HCT116 (cell line): ENCODE measurements around the gene TIPARP. TPM values are rescaled to one million over a fixed set of nuclear protein-coding genes. Genes with fewer than 3 reads are reported as not detected.

ENCODE experiments used
- ATAC-seq: fragments of 200-7000 bp; cut with Tn5 transposase; 2 replicates; pipeline ENCODE4 v1.9.1; 2020; ENCODE audit warnings: mild to moderate bottlenecking, moderate library complexity
- BruUV-seq: library from RNA; stranded (reverse); fragments of 400-500 nt; replicated peaks from 2 replicates; lab custom pipeline; 2021; lab: Mats Ljungman, UMichigan
- CTCF ChIA-PET: fragments of 300-600 bp; sonication (Branson Sonifier 250); formaldehyde crosslinking; loops from one replicate; lab custom pipeline; 2021; ENCODE audit warnings: antibody characterized with exemption; lab: Charles Lee
- POLR2A ChIA-PET: fragments of 300-600, 350-600 bp; sonication (Branson Sonifier 250); formaldehyde crosslinking; loops from one replicate; lab custom pipeline; 2021; ENCODE audit warnings: antibody characterized with exemption; lab: Charles Lee
- RAD21 ChIA-PET, 2 experiments: fragments of 300-600 bp; sonication (Branson Sonifier 250); formaldehyde crosslinking; loops; one replicate each; lab custom pipeline; 2023; ENCODE audit warnings: low total read pairs in 2 of 2; ENCODE audit not compliant: uncharacterized antibody in 2 of 2, unreplicated experiment in 2 of 2, low non-redundant PET in 1 of 2; lab: Charles Lee
- DNase-seq: peaks from one replicate; pipeline ENCODE4 v3.0.0-alpha.2; 2010; ENCODE audit warnings: low read depth, low spot score
- H2AFZ ChIP-seq: fragments of 200-600 bp; shearing (Covaris generic), sonication (generic); 2 replicates; pipeline ENCODE4 v1.6.1; 2017; ENCODE audit warnings: low read depth, mixed run types, mixed read lengths, antibody characterized with exemption, low read length; ENCODE audit not compliant: poor library complexity, severe bottlenecking
- H3K27ac ChIP-seq: 2 replicates; pipeline ENCODE4 v1.5.1; 2012; ENCODE audit warnings: low read depth, low read length
- H3K27me3 ChIP-seq: fragments of 200-600 bp; sonication (generic); 2 replicates; pipeline ENCODE4 v1.6.1; 2016; ENCODE audit warnings: mixed run types, low read length, mixed read lengths; ENCODE audit not compliant: insufficient read depth
- H3K36me3 ChIP-seq, 2 experiments: fragments of 200-500 bp in 1 of 2; fragments of 200-600 bp in 1 of 2; sonication (Bioruptor generic) in 1 of 2; sonication (generic) in 1 of 2; 2 replicates each; pipeline versions ENCODE4 v1.5.1 to v1.6.1; 2014 to 2016; ENCODE audit warnings: low read length in 2 of 2, inconsistent platforms in 1 of 2, mixed read lengths in 1 of 2, mixed run types in 1 of 2; ENCODE audit not compliant: insufficient read depth in 2 of 2, control insufficient read depth in 1 of 2
- H3K4me1 ChIP-seq, 2 experiments: fragments of 200-600 bp in 1 of 2; sonication (generic) in 1 of 2; 2 replicates each; pipeline versions ENCODE4 v1.5.1 to v1.6.1; 2012 to 2017; ENCODE audit warnings: low read length in 2 of 2, inconsistent platforms in 1 of 2, mild to moderate bottlenecking in 1 of 2, mixed read lengths in 1 of 2, mixed run types in 1 of 2, moderate library complexity in 1 of 2; ENCODE audit not compliant: insufficient read depth in 2 of 2, control insufficient read depth in 1 of 2
- H3K4me2 ChIP-seq: fragments of 200-600 bp; sonication (generic); 2 replicates; pipeline ENCODE4 v1.6.1; 2017; ENCODE audit warnings: mixed run types, low read length, mixed read lengths
- H3K4me3 ChIP-seq, 2 experiments: fragments of 200-600 bp in 1 of 2; sonication (generic) in 1 of 2; replicated peaks in 1 of 2; 2 replicates each; pipeline ENCODE4 v1.5.1; 2011 to 2016; ENCODE audit warnings: low read length in 2 of 2, control low read depth in 1 of 2, low read depth in 1 of 2, mild to moderate bottlenecking in 1 of 2, mixed read lengths in 1 of 2, mixed run types in 1 of 2
- H3K79me2 ChIP-seq: fragments of 200-600 bp; sonication (generic); 2 replicates; pipeline ENCODE4 v1.6.1; 2017; ENCODE audit warnings: mild to moderate bottlenecking, mixed run types, low read length, moderate library complexity, mixed read lengths; ENCODE audit not compliant: insufficient read depth
- H3K9ac ChIP-seq: fragments of 200-600 bp; sonication (generic); 2 replicates; pipeline ENCODE4 v1.6.1; 2016; ENCODE audit warnings: low read length, mixed read lengths
- H3K9me2 ChIP-seq: fragments of 200-600 bp; sonication (generic), shearing (Covaris generic); 2 replicates; pipeline ENCODE4 v1.6.1; 2017; ENCODE audit warnings: mixed run types, mild to moderate bottlenecking, moderate library complexity; ENCODE audit not compliant: insufficient read depth
- H3K9me3 ChIP-seq, 2 experiments: fragments of 200-500 bp in 1 of 2; fragments of 200-600 bp in 1 of 2; sonication (Bioruptor generic) in 1 of 2; sonication (generic) in 1 of 2; 2 replicates each; pipeline ENCODE4 v1.6.1; 2014 to 2017; ENCODE audit warnings: low read length in 2 of 2, mixed read lengths in 2 of 2, inconsistent platforms in 1 of 2, low read depth in 1 of 2, mild to moderate bottlenecking in 1 of 2, mixed run types in 1 of 2, moderate library complexity in 1 of 2; ENCODE audit not compliant: control insufficient read depth in 1 of 2, insufficient read depth in 1 of 2
- H4K20me1 ChIP-seq: fragments of 200-600 bp; sonication (generic), shearing (Covaris generic); 2 replicates; pipeline ENCODE4 v1.6.1; 2017; ENCODE audit warnings: mixed run types, mild to moderate bottlenecking, moderate library complexity; ENCODE audit not compliant: insufficient read depth
- CEBPB ChIP-seq: IDR thresholded peaks from 2 replicates; pipeline ENCODE4 v1.6.1; 2012; ENCODE audit warnings: low read depth
- EGR1 ChIP-seq: IDR thresholded peaks from 2 replicates; pipeline ENCODE4 v1.6.1; 2012; ENCODE audit warnings: low read depth
- ELF1 ChIP-seq: IDR thresholded peaks from 2 replicates; pipeline ENCODE4 v1.6.1; 2012; ENCODE audit warnings: low read depth, borderline replicate concordance
- EZH2 ChIP-seq: fragments of 200-600 bp; sonication (generic); IDR thresholded peaks from 2 replicates; pipeline ENCODE4 v1.6.1; 2017; ENCODE audit warnings: antibody characterized with exemption, mixed run types
- EZH2phosphoT487 ChIP-seq: fragments of 200-600 bp; IDR thresholded peaks from 2 replicates; pipeline ENCODE4 v1.6.1; 2018; ENCODE audit warnings: antibody characterized with exemption, borderline replicate concordance
- FOSL1 ChIP-seq: IDR thresholded peaks from 2 replicates; pipeline ENCODE4 v1.6.1; 2012; ENCODE audit warnings: low read depth
- JUND ChIP-seq: IDR thresholded peaks from 2 replicates; pipeline ENCODE4 v1.6.1; 2012
- POLR2AphosphoS5 ChIP-seq: IDR thresholded peaks from 2 replicates; pipeline ENCODE4 v1.6.1; 2011; ENCODE audit warnings: mild to moderate bottlenecking, low read depth, low read length, moderate library complexity
- RAD21 ChIP-seq: IDR thresholded peaks from 2 replicates; pipeline ENCODE4 v1.6.1; 2012; ENCODE audit warnings: low read depth, mild to moderate bottlenecking
- SIN3A ChIP-seq: IDR thresholded peaks from 2 replicates; pipeline ENCODE4 v1.6.1; 2012; ENCODE audit warnings: low read depth
- SRF ChIP-seq: IDR thresholded peaks from 2 replicates; pipeline ENCODE4 v1.6.1; 2012; ENCODE audit warnings: low read depth
- YY1 ChIP-seq: IDR thresholded peaks from 2 replicates; pipeline ENCODE4 v1.6.1; 2011; ENCODE audit warnings: low read length, low read depth, moderate library complexity, mild to moderate bottlenecking; ENCODE audit not compliant: insufficient replicate concordance; ENCODE audit errors: extremely low read depth
- ZFX ChIP-seq: fragments of 450-650 bp; IDR thresholded peaks from 2 replicates; pipeline ENCODE4 v1.6.1; 2017
- intact Hi-C: fragments of 100-400 bp; cut with micrococcal nuclease; formaldehyde crosslinking; loops from 2 replicates; pipeline ENCODE4 v1.10.0; 2022
- total RNA-seq: library from RNA; stranded (reverse); gene quantifications from one replicate; pipeline ENCODE4 v1.2.1, GENCODE V29; 2021; ENCODE audit not compliant: unreplicated experiment
- TF ChIP-seq, protein P1 (sequence below): IDR thresholded peaks from 2 replicates; pipeline ENCODE4 v1.6.1; 2012
- TF ChIP-seq, protein P2 (sequence below), 3 experiments: fragments of 200-600 bp in 1 of 3; sonication (generic) in 1 of 3; IDR thresholded peaks in 2 of 3; conservative IDR thresholded peaks in 1 of 3; 2 replicates each; pipeline ENCODE4 v1.5.1; 2012 to 2017; ENCODE audit warnings: low read depth in 2 of 3, low read length in 2 of 3, antibody characterized with exemption in 1 of 3, borderline replicate concordance in 1 of 3, control low read depth in 1 of 3, mild to moderate bottlenecking in 1 of 3, mixed read lengths in 1 of 3, mixed run types in 1 of 3, moderate library complexity in 1 of 3; ENCODE audit not compliant: insufficient read depth in 1 of 3
- TF ChIP-seq, protein P3 (sequence below): IDR thresholded peaks from 2 replicates; pipeline ENCODE4 v1.6.1; 2011; ENCODE audit warnings: mild to moderate bottlenecking, low read length, moderate library complexity; ENCODE audit not compliant: insufficient replicate concordance; ENCODE audit errors: extremely low read depth
- TF ChIP-seq, protein P4 (sequence below): IDR thresholded peaks from 2 replicates; pipeline ENCODE4 v1.6.1; 2012

Gene TIPARP
- total RNA-seq, 1 experiment from 2014 or later: 51.3 TPM

DNA sequence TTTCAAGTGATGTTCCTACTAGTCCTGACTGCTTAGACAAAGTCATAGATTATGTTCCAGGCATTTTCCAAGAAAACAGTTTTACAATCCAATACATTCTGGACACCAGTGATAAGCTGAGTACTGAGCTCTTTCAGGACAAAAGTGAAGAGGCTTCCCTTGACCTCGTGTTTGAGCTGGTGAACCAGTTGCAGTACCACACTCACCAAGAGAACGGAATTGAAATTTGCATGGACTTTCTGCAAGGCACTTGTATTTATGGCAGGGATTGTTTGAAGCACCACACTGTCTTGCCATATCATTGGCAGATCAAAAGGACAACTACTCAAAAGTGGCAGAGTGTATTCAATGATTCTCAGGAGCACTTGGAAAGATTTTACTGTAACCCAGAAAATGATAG, 3.8 kb downstream of the TIPARP start:
- H4K20me1 ChIP-seq: peaks cover 69% of the 10 kb centered on the region
- no peak overlapping the region for H3K4me2 ChIP-seq
- H3K4me3 ChIP-seq: no peak overlapping the region
- H3K27ac ChIP-seq: no peak overlapping the region
- no peaks in the 10 kb centered on the region for H3K9me2 ChIP-seq
- ChIA-PET POLR2A (interaction anchor here (1.7 kb wide), 1 partner anchor 411 kb away, joined by 5 read pairs; no protein-coding TSS in a partner anchor), RAD21 (no interaction called here), CTCF (no interaction called here)
- H3K9me3 ChIP-seq: no peaks in the 10 kb centered on the region
- peaks cover 12 to 14% of the 10 kb centered on the region in 2 experiments for H3K4me1 ChIP-seq
- BruUV-seq: no TSS peak
- ATAC-seq: no peak
- no peak overlapping the region for H3K9ac ChIP-seq
- no peak for TF ChIP-seq RAD21
- TF ChIP-seq, protein P1, sequence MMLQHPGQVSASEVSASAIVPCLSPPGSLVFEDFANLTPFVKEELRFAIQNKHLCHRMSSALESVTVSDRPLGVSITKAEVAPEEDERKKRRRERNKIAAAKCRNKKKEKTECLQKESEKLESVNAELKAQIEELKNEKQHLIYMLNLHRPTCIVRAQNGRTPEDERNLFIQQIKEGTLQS: no peak
- no peak for TF ChIP-seq ELF1
- no peak for TF ChIP-seq EZH2phosphoT487
- no peak for TF ChIP-seq FOSL1
- TF ChIP-seq SRF: no peak
- TF ChIP-seq, protein P2, sequence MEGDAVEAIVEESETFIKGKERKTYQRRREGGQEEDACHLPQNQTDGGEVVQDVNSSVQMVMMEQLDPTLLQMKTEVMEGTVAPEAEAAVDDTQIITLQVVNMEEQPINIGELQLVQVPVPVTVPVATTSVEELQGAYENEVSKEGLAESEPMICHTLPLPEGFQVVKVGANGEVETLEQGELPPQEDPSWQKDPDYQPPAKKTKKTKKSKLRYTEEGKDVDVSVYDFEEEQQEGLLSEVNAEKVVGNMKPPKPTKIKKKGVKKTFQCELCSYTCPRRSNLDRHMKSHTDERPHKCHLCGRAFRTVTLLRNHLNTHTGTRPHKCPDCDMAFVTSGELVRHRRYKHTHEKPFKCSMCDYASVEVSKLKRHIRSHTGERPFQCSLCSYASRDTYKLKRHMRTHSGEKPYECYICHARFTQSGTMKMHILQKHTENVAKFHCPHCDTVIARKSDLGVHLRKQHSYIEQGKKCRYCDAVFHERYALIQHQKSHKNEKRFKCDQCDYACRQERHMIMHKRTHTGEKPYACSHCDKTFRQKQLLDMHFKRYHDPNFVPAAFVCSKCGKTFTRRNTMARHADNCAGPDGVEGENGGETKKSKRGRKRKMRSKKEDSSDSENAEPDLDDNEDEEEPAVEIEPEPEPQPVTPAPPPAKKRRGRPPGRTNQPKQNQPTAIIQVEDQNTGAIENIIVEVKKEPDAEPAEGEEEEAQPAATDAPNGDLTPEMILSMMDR (IDR thresholded peaks at IDR 0.05 in 2 of 3, conservative IDR thresholded peaks at IDR 0.05 in 1 of 3; ENCODE audit: borderline replicate concordance in 1 of 3, insufficient read depth in 1 of 3, low read depth in 2 of 3, low read length in 2 of 3): no peak
- no peak for TF ChIP-seq SIN3A
- TF ChIP-seq, protein P3, sequence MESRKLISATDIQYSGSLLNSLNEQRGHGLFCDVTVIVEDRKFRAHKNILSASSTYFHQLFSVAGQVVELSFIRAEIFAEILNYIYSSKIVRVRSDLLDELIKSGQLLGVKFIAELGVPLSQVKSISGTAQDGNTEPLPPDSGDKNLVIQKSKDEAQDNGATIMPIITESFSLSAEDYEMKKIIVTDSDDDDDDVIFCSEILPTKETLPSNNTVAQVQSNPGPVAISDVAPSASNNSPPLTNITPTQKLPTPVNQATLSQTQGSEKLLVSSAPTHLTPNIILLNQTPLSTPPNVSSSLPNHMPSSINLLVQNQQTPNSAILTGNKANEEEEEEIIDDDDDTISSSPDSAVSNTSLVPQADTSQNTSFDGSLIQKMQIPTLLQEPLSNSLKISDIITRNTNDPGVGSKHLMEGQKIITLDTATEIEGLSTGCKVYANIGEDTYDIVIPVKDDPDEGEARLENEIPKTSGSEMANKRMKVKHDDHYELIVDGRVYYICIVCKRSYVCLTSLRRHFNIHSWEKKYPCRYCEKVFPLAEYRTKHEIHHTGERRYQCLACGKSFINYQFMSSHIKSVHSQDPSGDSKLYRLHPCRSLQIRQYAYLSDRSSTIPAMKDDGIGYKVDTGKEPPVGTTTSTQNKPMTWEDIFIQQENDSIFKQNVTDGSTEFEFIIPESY: no peak
- no peak for TF ChIP-seq EZH2
- no peak for TF ChIP-seq CEBPB
- TF ChIP-seq ZFX: no peak
- no peak for TF ChIP-seq POLR2AphosphoS5
- TF ChIP-seq, protein P4, sequence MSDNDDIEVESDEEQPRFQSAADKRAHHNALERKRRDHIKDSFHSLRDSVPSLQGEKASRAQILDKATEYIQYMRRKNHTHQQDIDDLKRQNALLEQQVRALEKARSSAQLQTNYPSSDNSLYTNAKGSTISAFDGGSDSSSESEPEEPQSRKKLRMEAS: no peak
- TF ChIP-seq EGR1: no peak
- TF ChIP-seq YY1: no peak
- no peak for TF ChIP-seq JUND
- TF ChIP-seq, all 23 proteins: peak for 0
- H2AFZ ChIP-seq: no peak overlapping the region
- H3K79me2 ChIP-seq: peaks cover 88% of the 10 kb centered on the region
- intact Hi-C loops: no loop called here
- DNase-seq: no peak
- H3K36me3 ChIP-seq: peaks cover 31 to 44% of the 10 kb centered on the region in 2 experiments; a peak in 3 of 4 replicates
- no peaks in the 10 kb centered on the region for H3K27me3 ChIP-seq
